ENCODE results near the gene ATP6V1G2. TPM values are rescaled to one million over a fixed set of nuclear protein-coding genes. Genes with fewer than 3 reads are reported as not detected.
"Not testable (repeated sequence)": the region's sequence is repeated elsewhere in the genome, so short reads cannot be mapped to it uniquely, and the experiment has no call there.

The ATP6V1G2 gene
- total RNA-seq = 1 to 10 TPM in 1 of 2 donors, under 1 TPM in 1; 0.28 to 1.5 TPM
- under 1 TPM; 0.47 to 0.56 TPM for polyA plus RNA-seq
- long read RNA-seq, donor 1, partial matches to known transcripts = 0 of 1 reads
- long read RNA-seq, donor 1, other reads (novel, unspliced or antisense) = 0 of 1 reads
- long read RNA-seq, donor 2, partial matches to known transcripts = 0 of 2 reads
- long read RNA-seq, donor 2, other reads (novel, unspliced or antisense) = 0 of 2 reads
- long read RNA-seq, donor 3 = 0 reads
- long read RNA-seq, donor 4, partial matches to known transcripts = 0 of 1 reads
- long read RNA-seq, donor 4, other reads (novel, unspliced or antisense) = 0 of 1 reads
- long read RNA-seq, donor 5, partial matches to known transcripts = 0 of 1 reads
- long read RNA-seq, donor 5, other reads (novel, unspliced or antisense) = 0 of 1 reads

- 11% methylated on average over 11 of the region's 11 CpGs for WGBS, 2 donors
- H3K27me3 ChIP-seq (ENCODE audit: control insufficient read depth in 3 of 3, insufficient read depth in 3 of 3, low read length in 2 of 3) = no peaks in the 10 kb centered on the region
- peaks cover 0 to 10% (median 5%) of the 10 kb centered on the region in 4 donors for H3K36me3 ChIP-seq (ENCODE audit: control insufficient read depth in 4 of 4, insufficient read depth in 4 of 4, low read length in 4 of 4)
- no peaks in the 10 kb centered on the region for H3K9me3 ChIP-seq (ENCODE audit: control insufficient read depth in 4 of 4, insufficient read depth in 3 of 4, low read length in 3 of 4)
- DNase-seq (peak; percentile 89 to 90 (median 89)), ATAC-seq (ENCODE audit: insufficient read depth, low FRiP score) (peak; percentile 68)
- TF ChIP-seq CTCF (IDR thresholded peaks at IDR 0.05; ENCODE audit: control extremely low read depth, extremely low read depth) = peak; percentile 99
- no peak within 1 kb of the TSS for H3K9ac ChIP-seq (ENCODE audit: insufficient read depth in 1 of 2, low read length in 2 of 2)
- peaks cover 0 to 28% (median 4%) of the 10 kb centered on the region in 5 donors for H3K4me1 ChIP-seq (ENCODE audit: control insufficient read depth in 5 of 5, insufficient read depth in 5 of 5, low read length in 5 of 5)
- H3K4me3 ChIP-seq = peak within 1 kb of the TSS; percentile 38
- peak within 1 kb of the TSS; percentile 84 to 87 for H3K27ac ChIP-seq (ENCODE audit: low read depth in 1 of 2, low read length in 1 of 2)
Measured at GRCh38 chr6:31546339-31546957, at the start of gene ATP6V1G2. Gene ATP6V1G2, minus strand, starts transcription at chr6:31546608. Its CDS starts 49 bp downstream, at chr6:31546559.

DNA sequence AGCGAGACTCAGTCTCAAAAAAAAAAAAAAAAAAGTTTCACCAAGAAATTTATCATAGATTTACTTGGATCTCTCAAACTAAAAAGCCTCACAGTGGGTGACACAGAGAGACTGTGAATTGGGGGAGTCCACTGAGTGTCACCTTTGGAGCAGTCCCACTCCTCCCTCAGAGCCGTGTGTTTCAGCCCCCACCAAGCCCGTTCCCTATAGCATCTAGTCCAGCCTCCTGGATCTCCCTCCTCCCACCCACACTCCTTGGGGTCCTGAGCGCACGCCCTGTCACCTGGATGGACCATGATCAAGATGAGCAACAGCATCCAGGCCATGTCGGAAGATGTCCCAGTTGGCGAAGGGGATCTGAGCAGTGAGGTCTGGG is 46.0 kb upstream of the ATP6V1G2 start:
- no peaks in the 10 kb centered on the region for H3K27me3 ChIP-seq (ENCODE audit: control insufficient read depth in 3 of 3, insufficient read depth in 3 of 3, low read length in 2 of 3)
- no peaks in the 10 kb centered on the region for H3K4me1 ChIP-seq (ENCODE audit: control insufficient read depth in 5 of 5, insufficient read depth in 5 of 5, low read length in 5 of 5)
- 89 to 93% methylated on average over 7 of the region's 7 CpGs for WGBS, 2 donors
- H3K4me3 ChIP-seq = no peak overlapping the region
- no peaks in the 10 kb centered on the region for H3K36me3 ChIP-seq (ENCODE audit: control insufficient read depth in 4 of 4, insufficient read depth in 4 of 4, low read length in 4 of 4)
- ATAC-seq (ENCODE audit: insufficient read depth, low FRiP score) (no peak), DNase-seq (no peak)
- H3K9me3 ChIP-seq (ENCODE audit: control insufficient read depth in 4 of 4, insufficient read depth in 3 of 4, low read length in 3 of 4) = no peaks in the 10 kb centered on the region
- H3K9ac ChIP-seq (ENCODE audit: insufficient read depth in 1 of 2, low read length in 2 of 2) = no peak overlapping the region
- H3K27ac ChIP-seq (ENCODE audit: low read depth in 1 of 2, low read length in 1 of 2) = no peak overlapping the region
- TF ChIP-seq CTCF (IDR thresholded peaks at IDR 0.05; ENCODE audit: control extremely low read depth, extremely low read depth) = no peak

DNA sequence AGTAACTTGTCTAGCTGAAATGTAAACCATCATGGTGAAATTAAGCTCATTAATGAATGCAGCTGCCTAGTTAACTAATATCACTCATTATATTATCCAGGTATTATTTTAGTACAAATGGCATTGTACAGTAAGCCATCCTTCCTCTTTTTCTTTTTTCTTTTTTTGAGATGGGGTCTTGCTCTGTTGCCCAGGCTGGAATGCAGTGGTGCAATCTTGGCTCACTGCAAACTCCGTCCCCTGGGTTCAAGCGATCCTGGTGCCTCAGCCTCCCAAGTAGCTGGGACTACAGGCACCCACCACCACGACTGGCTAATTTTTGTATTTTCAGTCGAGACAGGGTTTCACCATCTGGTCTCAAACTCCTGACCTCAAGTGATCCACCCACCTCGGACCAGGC is 44.3 kb upstream of the ATP6V1G2 start:
- H3K36me3 ChIP-seq (ENCODE audit: control insufficient read depth in 4 of 4, insufficient read depth in 4 of 4, low read length in 4 of 4); H3K4me3 ChIP-seq; ATAC-seq (ENCODE audit: insufficient read depth, low FRiP score); H3K9me3 ChIP-seq (ENCODE audit: control insufficient read depth in 4 of 4, insufficient read depth in 3 of 4, low read length in 3 of 4); DNase-seq; H3K4me1 ChIP-seq (ENCODE audit: control insufficient read depth in 5 of 5, insufficient read depth in 5 of 5, low read length in 5 of 5); H3K27ac ChIP-seq (ENCODE audit: low read depth in 1 of 2, low read length in 1 of 2); H3K27me3 ChIP-seq (ENCODE audit: control insufficient read depth in 3 of 3, insufficient read depth in 3 of 3, low read length in 2 of 3); H3K9ac ChIP-seq (ENCODE audit: insufficient read depth in 1 of 2, low read length in 2 of 2): not testable (repeated sequence)
- WGBS, 2 donors = 81 to 93% methylated on average over 5 of the region's 5 CpGs

- ATAC-seq (ENCODE audit: insufficient read depth, low FRiP score) (no peak), DNase-seq (no peak)
- Histone ChIP-seq H3K9ac (ENCODE audit: insufficient read depth in 1 of 2, low read length in 2 of 2) (no peak overlapping the region), H3K36me3 (ENCODE audit: control insufficient read depth in 4 of 4, insufficient read depth in 4 of 4, low read length in 4 of 4) (no peaks in the 10 kb centered on the region), H3K4me3 (no peak overlapping the region), H3K9me3 (ENCODE audit: control insufficient read depth in 4 of 4, insufficient read depth in 3 of 4, low read length in 3 of 4) (no peaks in the 10 kb centered on the region), H3K27me3 (ENCODE audit: control insufficient read depth in 3 of 3, insufficient read depth in 3 of 3, low read length in 2 of 3) (no peaks in the 10 kb centered on the region), H3K4me1 (ENCODE audit: control insufficient read depth in 5 of 5, insufficient read depth in 5 of 5, low read length in 5 of 5) (peaks cover 0 to 1% (median 0%) of the 10 kb centered on the region in 5 donors), H3K27ac (ENCODE audit: low read depth in 1 of 2, low read length in 1 of 2) (no peak overlapping the region)
- WGBS, 2 donors = 57 to 64% methylated on average over 8 to 9 of the region's 9 CpGs
- TF ChIP-seq CTCF (IDR thresholded peaks at IDR 0.05; ENCODE audit: control extremely low read depth, extremely low read depth) = no peak
Measured at GRCh38 chr6:31588871-31589650, 42.7 kb upstream of the ATP6V1G2 start.

Measured in lung (tissue), 16 donors.